Omental fat pad (tissue), 4 donors: Measurements from ENCODE around the gene SOCS6. TPM values are rescaled to one million over a fixed set of nuclear protein-coding genes. Genes with fewer than 3 reads are reported as not detected.
"Not testable (repeated sequence)": the region's sequence is repeated elsewhere in the genome, so short reads cannot be mapped to it uniquely, and the experiment has no call there.

Experiments used
- ATAC-seq: fragments of 150-250 bp; one replicate; pipeline ENCODE4 v1.9.1; 2016; ENCODE audit warnings: mild to moderate bottlenecking, moderate library complexity; ENCODE audit not compliant: low FRiP score
- DNase-seq: peaks from one replicate; pipeline ENCODE4 v3.0.0-alpha.2; 2019; ENCODE audit warnings: low spot score
- CTCF ChIP-seq, 3 donors: fragments of 450-650 bp; IDR thresholded peaks; one replicate each; pipeline ENCODE4 v1.5.1; 2016 to 2017; ENCODE audit warnings: antibody characterized with exemption in 3 of 3, mild to moderate bottlenecking in 3 of 3, moderate library complexity in 2 of 3
- total RNA-seq, 4 donors: library from RNA; depleted of rRNA; stranded (reverse); fragments of >200 nt; gene quantifications; one replicate each; pipeline ENCODE4 v1.1.0, GENCODE V29; 2016

Gene SOCS6
- total RNA-seq, 4 donors from 2014 or later: 14.7 to 21.1 (median 16.7) TPM

GRCh38 chr18:70337139-70337972 lies 48.5 kb downstream of the SOCS6 start:
- ATAC-seq (peak; percentile 78), DNase-seq (no peak)
- no peak for TF ChIP-seq CTCF (IDR thresholded peaks at IDR 0.05)

GRCh38 chr18:70338890-70339289 lies 50.0 kb downstream of the SOCS6 start:
- TF ChIP-seq CTCF (IDR thresholded peaks at IDR 0.05): no peak
- ATAC-seq (no peak), DNase-seq (no peak)

- TF ChIP-seq CTCF (IDR thresholded peaks at IDR 0.05): no peak
- no peak for DNase-seq
- ATAC-seq: no peak
Measured at GRCh38 chr18:70339915-70340314, 51.1 kb downstream of the SOCS6 start.

DNA sequence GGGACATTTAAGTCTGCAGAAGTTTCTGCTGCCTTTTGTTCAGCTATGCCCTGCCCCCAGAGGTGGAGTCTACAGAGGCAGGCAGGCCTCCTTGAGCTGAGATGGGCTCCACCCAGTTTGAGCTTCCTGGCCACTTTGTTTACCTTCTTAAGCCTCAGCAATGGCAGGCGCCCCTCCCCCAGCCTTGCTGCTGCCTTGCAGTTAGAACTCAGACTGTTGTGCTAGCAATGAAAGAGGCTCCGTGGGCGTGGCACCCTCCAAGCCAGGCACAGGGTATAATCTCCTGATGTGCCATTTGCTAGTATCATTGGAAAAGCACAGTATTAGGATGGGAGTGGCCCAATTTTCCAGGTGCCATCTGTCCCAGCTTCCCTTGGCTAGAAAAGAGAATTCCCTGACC lies 59.6 kb downstream of the SOCS6 start:
- DNase-seq, ATAC-seq: not testable (repeated sequence)

DNA sequence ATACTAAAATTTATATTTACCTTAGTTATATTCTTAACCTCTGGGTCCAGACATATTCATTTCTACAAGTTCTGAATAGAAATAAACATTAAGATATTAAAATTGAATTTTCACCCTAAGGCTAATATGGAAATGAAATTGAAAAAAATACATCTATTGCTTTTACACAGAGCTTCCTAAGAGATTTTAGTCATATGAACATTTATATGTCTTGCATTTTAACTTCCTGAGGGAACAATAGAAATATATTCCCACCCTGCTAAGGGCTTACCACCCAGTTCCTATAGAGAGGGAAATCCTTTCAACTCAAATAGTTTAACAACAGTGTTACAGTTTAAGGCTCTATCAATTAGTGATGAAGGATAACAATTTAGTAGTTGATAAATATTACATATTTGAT lies 60.5 kb downstream of the SOCS6 start:
- ATAC-seq: no peak
- no peak for DNase-seq
- TF ChIP-seq CTCF (IDR thresholded peaks at IDR 0.05): no peak

DNA sequence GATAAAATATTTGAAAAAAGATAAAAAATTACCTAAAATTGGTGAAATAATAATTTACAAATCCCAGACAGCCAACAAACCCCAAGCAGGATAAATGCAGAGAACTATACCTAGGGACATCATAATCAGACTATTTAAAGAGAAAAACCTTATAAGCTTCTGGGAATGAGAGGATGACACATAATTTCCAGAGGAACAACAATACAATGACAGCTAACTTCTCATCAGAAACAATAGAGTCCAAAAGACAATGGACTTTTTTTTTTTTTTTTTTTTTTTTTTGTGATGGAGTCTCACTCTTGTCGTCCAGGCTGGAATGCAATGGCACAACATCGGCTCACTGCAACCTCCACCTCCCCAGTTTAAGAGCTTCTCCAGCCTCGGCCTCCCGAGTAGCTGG lies 65.2 kb downstream of the SOCS6 start:
- ATAC-seq: no peak
- no peak for TF ChIP-seq CTCF (IDR thresholded peaks at IDR 0.05)

DNA sequence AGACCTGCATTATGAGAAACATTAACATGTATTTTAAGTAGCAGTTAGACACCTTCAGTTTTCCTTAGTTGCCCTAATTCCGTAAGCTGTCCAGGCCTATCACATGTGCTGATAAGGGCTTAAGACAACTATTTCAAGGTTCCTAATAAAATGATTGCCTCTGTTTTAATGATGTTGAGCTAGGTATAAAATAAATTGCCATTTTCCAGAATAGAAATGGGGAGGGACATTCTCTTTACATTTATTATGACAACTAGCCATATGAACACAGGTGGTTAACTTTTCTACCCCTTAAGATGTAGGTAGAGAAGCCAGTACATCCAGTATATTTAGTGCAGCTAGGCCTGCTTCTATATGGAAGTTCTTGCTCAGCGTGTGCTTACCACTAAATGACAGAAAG lies 65.9 kb downstream of the SOCS6 start:
- TF ChIP-seq CTCF (IDR thresholded peaks at IDR 0.05): no peak
- DNase-seq: no peak
- ATAC-seq: no peak

More for the DNA sequence above, 65.2 kb downstream of the SOCS6 start:
- DNase-seq: no peak
